ENCODE results near the gene TACC2.
"Not testable (repeated sequence)": the region's sequence is repeated elsewhere in the genome, so short reads cannot be mapped to it uniquely, and the experiment has no call there.

Gene TACC2

DNA sequence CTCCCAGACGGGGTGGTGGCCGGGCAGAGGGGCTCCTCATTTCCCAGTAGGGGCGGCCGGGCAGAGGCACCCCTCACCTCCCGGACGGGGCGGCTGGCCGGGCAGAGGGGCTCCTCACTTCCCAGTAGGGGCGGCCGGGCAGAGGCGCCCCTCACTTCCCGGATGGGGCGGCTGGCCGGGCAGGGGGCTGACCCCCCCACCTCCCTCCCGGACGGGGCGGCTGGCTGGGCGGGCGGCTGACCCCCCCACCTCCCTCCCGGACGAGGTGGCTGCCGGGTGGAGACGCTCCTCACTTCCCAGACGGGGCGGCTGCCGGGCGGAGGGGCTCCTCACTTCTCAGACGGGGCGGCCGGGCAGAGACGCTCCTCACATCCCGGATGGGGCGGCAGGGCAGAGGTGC, 214.2 kb downstream of the TACC2 start:
- not testable (repeated sequence) for DNase-seq

DNA sequence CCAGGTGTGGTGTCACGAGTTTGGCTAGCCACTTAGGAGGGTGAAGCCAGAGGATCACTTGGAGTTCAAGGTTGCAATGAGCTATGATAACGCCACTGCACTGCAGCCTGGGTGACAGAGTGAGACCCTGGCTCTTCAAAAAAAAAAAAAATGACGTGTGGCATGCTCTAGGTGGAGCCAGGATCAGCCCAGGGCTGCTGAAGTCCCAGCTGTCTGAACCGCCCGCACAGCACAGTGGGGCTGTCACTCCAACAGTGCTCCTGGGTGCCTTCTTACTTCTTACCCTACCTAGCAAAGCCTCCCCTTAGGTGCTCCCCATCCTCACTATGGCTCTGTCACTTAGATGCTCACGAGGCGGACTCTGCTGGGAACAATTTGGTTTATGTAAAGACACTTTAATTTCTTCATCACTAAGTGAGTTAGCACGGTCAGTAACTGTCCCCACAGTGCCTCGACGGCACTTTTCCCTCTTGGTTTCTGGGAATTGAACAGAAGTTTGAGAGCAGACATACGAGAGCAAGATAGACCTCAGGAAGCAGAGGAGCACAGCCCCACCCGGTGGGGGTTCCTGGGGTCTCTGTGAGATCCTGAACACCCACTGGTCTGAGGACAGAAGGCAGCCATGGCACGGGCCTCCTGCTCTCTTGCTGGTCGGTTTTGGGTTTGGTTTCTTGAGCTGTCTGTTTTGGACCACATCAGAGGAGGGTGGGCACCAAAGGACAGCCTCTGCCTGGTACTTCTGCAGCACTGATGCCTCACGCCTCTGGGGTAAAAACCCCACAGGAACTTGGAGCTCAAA, 215.9 kb downstream of the TACC2 start:
- DNase-seq: no peak

DNA sequence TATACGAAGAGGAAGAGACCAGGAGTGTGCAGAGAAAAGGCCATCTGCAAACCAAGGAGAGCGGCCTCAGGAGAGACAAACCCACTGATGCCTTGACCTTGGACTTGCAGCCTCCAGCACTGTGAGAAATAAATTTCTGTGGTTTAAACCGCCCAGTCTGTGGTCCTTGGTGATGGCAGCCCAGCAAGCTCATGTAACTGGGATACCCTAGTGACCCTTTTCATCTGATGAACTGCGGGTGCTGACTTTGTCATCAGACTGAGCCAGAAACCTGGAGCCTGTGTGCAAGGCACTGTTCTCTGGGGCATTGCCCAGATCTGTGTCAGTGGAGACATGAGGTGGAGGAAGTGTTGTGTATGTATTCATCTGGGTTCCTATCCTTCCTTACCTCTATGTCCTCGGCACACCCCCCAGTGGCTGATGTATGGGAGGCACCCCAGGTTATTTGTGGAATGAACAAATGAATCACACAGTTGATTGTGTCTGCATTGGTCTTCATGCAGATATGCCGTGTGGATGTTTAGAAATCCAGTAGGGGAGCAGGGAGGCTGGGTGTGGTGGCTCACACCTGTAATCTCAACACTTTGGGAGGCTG, 217.6 kb downstream of the TACC2 start:
- no peak for DNase-seq

DNA sequence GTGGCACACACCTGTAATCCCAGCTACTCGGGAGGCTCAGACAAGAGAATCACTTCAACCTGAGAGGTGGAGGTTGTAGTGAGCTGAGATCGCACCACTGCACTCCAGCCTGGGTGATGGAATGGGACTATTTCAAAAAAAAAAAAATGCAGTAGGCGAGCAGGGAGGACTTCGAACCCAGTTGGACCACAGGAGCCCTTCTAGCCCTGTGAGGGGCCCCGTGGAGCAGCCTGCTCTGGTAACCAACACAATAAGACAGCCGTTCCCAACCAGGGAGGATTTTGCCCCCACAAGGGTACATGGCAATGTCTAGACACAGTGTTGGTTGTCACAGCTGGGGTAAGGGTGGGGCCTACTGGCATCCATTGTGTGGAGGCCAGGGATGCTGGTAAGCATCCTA, 218.2 kb downstream of the TACC2 start:
- no peak for DNase-seq

DNA sequence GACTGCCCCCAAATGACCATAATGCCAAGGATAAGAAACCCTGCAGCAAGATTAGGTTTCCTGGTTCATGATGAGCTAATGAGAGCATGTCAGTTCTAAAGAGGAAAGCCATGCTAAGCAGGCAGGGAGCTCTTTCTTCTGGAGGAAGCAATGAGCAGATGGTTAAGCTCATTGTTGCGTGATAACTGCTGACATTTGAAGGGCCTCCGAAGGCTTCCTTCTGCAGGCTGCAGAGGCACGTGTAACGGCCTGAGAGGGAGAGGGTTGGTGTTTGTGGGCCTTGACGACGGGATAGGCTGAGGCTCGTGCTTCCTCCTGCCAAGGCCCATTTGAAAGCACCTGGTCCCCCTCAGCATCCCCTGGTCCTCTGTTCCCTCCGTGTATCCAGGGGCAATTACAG, 218.6 kb downstream of the TACC2 start:
- no peak for DNase-seq

DNA sequence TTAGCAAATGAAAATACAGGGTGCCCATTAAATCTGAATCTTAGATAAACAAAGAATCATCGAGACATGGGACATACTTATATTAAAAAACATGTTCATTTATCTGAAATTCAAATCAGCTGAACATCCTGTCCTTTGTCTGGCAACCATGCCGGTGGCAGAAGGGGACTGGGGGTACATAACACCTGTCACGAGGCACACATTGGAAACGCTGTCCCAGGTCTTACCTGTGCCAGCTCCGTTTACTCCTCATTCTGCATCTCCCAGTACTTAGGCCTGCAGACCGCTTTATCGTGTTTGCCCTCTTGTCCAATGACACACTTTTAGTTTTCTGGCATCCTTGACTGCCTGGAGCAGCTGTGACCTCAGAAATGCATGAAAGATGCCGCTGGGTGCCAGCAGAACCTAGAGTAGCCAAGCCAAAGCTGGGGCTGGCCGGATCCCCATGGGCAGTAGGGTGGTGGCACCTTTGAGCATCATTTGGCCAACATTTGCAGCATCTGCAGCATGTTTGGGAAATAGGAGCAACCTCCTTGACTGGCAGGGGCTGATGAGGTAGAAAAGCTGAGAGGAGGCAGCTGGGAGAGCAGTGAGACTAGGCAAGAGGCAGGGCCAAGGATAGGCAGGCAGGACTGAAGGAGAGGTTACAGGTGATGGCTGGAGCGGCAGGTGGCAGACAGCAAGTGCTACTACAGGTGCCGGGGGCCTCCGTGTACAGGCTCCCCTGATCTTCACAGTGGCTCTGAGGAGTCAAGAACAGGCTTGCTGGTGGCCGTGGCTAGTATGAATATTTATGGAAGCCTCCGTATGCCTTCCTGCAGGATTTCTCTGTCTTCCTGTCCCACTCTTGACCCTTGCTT, 219.8 kb downstream of the TACC2 start:
- DNase-seq: no peak

DNA sequence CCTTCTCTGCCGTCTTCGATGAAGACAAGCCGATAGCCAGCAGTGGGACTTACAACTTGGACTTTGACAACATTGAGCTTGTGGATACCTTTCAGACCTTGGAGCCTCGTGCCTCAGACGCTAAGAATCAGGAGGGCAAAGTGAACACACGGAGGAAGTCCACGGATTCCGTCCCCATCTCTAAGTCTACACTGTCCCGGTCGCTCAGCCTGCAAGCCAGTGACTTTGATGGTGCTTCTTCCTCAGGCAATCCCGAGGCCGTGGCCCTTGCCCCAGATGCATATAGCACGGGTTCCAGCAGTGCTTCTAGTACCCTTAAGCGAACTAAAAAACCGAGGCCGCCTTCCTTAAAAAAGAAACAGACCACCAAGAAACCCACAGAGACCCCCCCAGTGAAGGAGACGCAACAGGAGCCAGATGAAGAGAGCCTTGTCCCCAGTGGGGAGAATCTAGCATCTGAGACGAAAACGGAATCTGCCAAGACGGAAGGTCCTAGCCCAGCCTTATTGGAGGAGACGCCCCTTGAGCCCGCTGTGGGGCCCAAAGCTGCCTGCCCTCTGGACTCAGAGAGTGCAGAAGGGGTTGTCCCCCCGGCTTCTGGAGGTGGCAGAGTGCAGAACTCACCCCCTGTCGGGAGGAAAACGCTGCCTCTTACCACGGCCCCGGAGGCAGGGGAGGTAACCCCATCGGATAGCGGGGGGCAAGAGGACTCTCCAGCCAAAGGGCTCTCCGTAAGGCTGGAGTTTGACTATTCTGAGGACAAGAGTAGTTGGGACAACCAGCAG, 221.7 kb downstream of the TACC2 start:
- no peak for DNase-seq

DNA sequence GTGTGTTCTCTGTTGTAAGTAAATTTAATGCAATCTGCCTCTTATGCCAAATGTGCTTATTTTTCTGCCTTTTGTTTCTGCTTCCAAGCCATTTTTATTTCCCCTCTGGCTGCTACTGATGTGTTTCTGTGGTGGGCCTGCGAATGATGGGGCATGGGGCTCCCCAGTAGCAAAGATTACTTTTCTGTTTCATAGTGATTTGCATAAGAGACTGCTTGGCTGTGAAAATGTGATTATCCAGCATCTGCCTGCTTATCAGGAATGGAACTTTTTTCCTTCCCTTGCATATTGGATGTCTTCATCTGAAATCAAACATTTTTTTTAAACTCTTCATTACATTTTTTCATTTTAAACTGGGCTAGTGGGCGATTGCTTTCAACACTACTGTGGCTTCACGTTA, 224.4 kb downstream of the TACC2 start:
- DNase-seq: no peak

DNA sequence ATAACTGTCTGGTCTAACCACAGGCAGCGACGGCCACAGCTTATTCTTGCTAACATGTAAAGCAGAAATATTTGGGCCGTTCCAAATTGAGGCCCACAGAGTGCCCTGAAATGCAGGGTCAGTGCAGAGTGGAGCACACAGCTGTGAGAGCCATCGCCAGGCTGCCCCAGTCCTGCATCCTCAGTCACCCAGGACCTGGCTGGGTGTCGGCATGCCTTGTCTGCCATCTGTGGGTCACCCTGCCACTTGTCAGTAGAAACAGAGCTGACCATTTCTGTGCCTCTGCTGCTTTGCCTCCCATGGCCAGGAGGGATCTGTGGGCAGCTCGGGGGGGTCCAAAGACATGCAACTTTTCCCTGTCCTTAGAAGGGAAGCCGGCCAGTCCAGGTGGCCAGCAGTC, 224.8 kb downstream of the TACC2 start:
- no peak for DNase-seq

DNA sequence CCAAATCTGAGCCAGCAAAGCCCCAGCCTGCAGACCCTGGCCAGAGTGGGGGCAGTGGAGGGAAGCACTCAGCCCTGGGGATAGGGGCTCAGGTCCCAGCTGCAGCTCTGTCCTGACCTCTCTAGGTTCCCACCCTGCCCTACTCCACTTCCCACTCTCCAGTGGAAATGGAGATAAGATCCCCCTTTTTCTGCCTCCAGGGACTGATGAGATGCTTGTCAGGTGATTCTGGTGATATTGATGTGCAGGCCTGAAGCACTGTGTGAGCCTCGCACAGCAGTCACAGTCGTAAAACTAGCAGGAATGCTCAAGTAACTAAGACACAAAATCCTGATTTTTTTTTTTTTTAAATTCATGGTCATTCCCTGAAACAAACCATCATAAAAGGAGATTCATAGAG, 227.1 kb downstream of the TACC2 start:
- no peak for DNase-seq

DNA sequence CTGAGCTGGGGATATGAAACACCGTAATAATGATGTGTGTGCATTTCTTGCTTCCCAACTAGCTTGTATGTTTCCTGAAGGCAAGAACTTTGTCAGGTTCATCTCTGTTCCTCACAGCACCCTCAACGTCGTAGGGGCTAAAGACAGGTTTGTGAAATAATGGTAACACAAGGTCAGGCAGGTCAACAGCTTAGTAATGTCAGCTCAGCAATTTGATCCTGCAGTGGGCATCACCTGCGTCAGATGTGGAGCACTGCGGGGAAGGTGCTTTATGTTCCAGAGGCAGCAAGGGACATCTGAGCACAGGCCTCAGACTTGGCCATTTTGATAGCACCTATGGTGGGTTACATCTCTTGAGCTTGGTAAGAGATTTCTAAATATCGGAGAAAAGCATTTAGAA, 230.4 kb downstream of the TACC2 start:
- no peak for DNase-seq

DNA sequence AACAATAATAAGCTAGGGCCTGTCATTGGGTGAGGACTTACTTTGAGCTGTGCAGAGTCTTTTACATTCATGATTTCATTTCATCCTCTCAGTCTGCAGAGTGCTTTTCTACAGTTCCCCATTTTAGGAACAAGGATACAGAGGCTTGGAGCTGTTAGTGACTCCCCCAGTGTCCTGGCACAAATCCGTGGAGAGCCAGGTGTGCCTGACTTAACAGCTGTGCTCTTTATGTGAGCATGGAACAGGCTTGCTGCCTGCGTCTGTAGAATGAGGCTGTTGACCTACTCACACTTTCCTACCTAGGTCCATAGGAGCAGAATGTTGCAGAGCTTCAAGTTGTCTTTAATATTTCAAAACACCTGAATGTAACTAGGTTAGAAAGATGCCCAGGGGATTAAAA, 231.8 kb downstream of the TACC2 start:
- DNase-seq: no peak

DNA sequence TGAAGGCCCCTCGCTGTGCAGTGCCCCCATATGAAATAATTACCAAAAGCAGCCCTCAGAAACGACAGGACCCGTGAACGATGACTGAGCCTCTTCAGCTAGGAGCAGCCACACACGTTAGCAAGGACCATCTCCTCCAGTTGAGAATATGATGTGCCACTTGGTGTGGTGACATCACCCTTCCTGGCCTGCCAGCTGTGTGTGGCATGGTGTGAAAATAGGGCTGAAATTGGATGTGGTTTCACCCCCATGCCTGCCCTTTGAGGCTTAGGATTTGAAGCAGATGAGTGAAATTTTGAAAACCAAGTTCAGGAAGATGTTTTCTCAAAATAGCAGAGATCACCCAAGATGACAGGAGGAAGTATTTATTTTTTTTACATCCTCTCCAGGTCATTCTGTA, 233.0 kb downstream of the TACC2 start:
- DNase-seq: no peak

DNA sequence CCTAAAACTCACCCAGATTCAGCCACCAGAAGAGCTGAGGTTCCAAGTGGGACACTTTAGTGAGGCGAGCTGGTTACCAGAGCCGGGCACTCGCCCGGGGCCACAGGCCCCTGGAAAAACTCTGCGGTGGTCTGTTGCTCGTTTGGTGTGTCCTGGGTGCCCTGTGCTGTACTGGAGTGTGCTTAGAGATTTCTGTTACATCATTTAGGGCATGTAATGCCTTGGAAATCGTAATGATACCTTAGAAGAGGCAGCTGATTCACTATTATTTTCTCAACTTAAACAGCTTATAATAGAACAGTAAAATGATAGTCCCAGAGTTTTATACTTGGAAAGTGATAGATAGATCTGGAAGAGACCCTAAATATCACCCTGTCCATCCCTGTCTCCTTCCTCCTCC, 233.7 kb downstream of the TACC2 start:
- no peak for DNase-seq

DNA sequence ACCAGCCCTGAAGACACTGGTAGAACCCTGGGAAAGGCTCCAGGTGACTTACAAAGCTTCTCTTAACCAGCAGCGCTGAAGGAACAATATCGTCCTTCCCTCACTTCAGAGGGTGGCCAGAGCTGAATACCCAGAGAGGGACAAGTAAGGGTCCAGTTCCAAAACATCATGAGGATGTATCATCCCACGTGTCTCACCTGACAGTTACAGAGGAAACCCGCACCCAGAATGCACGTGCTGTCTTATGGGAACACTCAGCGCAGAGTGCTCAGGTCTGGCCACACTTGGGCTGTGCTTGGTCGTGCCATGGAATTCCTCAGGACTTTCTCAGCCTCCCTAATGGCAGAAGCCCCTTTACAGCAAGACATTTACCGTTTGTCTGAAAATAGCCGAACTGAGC, 235.2 kb downstream of the TACC2 start:
- DNase-seq: no peak

DNA sequence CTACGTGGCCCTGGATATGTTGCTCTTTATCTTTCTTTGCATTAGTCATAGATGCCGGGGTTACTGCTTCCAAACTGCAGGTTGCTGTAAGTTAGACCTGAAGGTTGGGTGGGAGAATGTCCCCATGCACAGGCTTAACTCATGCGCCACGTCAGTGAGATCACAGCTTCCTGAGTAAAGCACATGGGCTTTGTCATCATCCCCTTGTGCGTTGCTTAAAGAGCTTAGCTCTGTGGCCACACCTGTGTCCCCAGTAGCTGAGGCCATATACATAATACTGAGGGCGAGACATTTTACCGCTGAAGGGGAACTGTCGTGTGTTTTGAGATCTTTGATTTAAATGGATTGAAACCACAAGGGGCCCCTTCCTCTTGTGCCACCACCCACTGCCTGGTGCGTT, 236.4 kb downstream of the TACC2 start:
- DNase-seq: no peak

DNA sequence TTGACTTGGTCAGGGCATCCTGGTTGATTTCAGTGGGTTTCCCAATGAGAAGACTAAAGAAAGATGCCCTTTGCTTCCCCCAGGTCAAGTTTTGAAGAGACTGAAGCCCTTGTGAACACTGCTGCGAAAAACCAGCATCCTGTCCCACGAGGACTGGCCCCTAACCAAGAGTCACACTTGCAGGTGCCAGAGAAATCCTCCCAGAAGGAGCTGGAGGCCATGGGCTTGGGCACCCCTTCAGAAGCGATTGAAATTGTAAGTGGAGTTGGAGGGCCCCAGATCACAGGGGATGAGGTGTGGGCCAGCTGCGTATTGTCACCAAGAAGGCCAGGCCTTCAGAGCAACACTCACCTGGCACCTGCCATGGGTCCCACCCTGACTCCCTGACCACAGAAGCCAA, 238.8 kb downstream of the TACC2 start:
- DNase-seq: no peak

DNA sequence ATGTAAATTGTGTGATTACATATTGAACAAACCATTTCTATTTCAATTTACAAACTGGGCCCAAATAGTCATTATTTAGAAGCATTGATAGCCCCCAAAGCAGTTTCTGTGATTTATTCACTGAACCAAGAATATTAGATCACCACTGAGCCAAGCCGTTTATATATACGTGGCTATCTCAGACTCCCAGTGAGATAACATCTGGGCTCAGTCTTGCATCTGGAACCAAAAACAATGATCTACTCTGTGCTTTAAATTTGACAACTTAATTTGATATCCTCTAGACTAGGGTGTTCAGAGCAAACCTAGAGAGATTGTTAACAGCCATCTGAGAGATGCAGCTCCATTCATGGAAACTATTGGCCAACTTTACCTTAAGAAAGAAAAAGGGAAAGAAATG, 240.7 kb downstream of the TACC2 start:
- no peak for DNase-seq

DNA sequence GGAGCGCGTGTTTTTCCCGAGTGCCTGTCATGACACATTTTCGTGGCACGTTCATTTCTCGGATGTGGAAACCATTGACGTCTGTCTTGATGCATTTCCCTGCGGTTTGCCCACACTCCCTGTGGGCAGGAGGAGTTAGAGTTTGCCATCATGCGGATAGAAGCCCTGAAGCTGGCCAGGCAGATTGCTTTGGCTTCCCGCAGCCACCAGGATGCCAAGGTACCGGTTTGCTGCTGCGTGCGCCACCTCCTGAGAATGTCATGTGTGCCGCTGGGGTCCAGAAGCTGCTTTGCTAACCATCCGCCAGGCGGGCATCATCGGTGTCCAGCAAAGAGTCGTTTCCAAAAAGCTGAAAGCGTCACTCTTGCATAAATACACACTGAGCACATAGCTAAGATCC, 241.3 kb downstream of the TACC2 start:
- DNase-seq: no peak

DNA sequence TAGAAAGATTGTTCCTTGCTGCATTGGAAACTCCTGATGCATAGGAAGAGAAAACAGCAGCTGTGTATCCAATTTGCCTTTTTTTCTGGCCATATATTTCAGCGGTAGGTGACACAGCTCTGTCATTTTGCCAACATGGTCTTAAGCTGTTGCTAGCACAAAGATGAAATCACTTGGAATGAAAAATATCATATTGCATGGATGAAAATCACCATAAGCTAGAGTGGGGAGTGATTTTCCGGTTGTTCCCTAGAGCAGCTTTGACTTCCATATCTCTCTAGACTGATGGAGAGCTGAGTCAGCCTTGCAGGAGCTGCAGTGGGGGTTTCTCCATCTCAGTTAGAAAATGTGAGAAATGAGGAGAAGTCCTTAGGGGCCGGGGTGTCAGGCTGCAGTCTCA, 243.8 kb downstream of the TACC2 start:
- no peak for DNase-seq

DNA sequence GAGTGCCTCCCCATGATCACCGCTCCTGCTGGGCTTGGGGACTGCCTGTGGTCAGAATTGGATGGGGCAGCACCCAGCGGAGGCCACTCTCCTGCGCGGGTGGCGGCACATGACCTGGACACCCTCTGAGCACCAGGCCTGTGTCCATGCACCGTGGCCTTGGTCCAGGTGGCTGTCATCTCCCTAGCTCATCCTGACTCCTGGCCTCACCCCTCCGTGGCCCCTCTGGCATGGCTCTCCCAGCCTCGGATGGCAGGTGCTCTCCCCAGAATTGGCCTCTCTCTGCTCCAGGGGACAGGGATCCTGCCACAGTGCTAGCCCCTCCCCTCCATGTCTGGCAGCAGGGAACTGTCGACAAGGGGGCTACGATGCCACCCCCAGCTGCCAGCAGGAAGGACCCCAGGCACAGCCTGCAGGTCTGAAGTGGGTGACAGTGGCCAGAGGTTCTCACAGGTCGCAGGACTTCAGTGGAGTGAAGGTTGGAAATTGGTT, 244.9 kb downstream of the TACC2 start:
- DNase-seq: no peak

DNA sequence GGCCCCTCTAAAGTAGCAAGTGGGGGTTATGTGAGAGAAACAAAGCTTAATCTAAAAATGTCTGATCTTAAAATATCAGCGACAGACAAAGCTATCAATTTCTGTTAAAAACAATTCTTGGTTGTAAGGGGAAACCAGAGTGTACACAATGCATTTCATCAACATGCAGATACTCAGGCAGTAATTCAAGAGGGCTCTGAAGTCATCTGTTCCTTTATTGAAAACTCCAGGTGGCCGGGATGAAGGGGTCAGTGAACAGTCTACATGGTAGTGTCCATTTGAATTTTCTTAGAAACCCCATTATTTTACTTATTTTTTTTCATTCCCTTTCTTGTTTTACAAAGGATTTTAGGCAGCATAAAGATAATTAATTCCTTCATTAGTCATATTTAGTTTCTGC, 245.5 kb downstream of the TACC2 start:
- no peak for DNase-seq

DNA sequence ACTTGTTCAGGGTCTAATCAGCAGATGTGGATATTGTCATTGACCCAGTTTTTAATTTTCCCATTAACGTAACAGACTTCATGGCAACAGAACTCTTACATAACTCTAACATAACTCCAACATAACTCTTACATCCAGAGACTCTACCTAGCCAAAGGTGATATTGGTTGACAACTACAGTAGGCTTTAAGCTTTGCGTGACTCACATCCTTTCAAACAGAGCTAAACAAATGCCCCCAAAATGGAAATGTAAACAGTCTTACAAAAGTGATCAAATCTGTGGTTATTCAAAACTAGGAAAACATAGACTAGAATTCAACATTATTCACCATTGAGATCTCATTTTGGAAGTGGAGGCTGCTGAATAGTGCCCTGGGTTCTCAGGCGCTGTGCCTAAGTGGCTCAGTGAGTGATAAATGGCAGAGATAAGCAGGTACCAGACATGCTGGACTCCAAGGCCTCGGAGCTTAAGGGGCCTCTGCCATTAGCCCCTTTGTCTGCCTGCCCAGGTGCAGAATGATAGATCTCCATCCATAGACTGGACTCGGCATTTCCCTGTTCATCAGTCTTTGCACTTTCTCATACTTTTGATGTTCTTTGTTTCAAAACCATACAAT, 247.8 kb downstream of the TACC2 start:
- DNase-seq: no peak
